WI38 (cell line): Measurements from ENCODE around the gene SPO11.

Experiments
- H3K4me3 ChIP-seq: 2 replicates; pipeline ENCODE4 v1.5.1; 2011; ENCODE audit warnings: low read depth, mild to moderate bottlenecking, control low read depth, low read length
- TF ChIP-seq, protein P1 (sequence below): IDR thresholded peaks from 2 replicates; pipeline ENCODE4 v1.5.1; 2012; ENCODE audit warnings: low read depth, mild to moderate bottlenecking, control low read depth, low read length

Gene SPO11

DNA sequence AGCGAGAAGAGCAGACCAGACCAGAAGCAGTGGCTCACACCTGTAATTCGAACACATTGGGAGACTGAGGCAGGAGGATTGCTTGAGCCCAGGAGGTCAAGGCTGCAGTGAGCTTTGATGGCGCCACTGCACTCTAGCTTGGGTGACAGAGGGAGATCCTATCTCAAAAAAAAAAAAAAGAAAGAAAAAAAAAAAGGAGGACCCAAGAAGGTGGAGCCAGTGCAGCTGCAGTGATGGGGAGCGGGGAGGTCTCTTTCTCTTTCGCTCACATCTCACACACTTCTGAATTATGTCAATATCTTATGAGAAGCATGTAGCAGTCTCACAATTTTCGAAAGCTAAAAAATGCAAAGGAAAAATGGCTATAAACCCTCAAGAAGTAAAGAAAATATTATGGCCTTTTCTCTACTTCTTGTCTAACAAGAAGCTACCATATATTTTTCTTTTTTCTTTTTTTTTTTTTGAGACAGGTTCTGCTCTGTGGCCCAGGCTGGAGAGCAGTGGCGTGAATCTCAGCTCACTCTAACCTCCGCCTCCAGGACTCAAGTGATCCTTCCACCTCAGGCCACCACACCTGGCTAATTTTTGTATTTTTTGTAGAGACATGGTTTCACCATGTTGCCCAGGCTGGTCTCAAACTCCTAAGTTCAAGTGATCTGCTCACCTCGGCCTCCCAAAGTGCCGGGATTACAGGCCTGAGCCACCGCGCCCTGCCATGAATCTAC is 3.8 kb upstream of the SPO11 start:
- TF ChIP-seq, protein P1, sequence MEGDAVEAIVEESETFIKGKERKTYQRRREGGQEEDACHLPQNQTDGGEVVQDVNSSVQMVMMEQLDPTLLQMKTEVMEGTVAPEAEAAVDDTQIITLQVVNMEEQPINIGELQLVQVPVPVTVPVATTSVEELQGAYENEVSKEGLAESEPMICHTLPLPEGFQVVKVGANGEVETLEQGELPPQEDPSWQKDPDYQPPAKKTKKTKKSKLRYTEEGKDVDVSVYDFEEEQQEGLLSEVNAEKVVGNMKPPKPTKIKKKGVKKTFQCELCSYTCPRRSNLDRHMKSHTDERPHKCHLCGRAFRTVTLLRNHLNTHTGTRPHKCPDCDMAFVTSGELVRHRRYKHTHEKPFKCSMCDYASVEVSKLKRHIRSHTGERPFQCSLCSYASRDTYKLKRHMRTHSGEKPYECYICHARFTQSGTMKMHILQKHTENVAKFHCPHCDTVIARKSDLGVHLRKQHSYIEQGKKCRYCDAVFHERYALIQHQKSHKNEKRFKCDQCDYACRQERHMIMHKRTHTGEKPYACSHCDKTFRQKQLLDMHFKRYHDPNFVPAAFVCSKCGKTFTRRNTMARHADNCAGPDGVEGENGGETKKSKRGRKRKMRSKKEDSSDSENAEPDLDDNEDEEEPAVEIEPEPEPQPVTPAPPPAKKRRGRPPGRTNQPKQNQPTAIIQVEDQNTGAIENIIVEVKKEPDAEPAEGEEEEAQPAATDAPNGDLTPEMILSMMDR: no peak
- no peak overlapping the region for H3K4me3 ChIP-seq

DNA sequence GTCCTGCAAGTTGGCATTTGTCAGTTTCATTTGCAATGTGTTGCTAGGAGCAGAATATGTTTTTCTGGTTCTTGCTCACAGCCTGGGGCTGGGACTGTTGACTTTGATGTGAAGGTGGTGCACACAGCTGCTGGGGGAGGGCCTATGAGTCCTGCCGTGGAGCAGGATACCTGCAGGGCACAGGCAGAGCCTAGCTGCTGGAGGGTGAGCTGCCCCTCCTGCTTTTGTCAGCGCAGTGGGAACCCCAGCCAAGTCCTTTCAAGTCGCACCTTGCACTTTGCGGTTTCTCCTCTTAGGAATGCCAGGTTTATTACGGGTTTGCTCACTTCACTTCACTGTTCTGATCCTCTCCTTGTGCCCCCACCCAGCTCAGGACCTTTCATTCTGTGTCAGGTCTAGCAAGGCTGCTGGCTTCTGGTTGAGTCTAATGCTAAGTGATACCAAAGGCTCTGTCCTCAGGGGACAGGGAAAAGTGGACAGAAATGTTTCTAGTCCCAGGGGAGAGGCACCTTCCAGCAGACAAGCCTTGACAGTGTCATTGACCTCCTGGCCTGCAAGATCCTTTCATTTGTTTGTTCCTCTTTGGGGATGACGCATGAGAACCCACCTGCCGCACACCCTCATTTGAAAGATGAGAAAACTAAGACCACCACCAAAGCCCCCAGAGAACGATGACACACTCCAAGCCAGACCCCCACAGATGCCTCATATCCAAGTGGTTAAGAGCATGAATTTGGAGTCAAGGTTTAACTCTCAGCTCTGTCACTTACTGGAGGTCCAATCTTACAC is 2.7 kb upstream of the SPO11 start:
- TF ChIP-seq, protein P1: no peak
- no peak overlapping the region for H3K4me3 ChIP-seq

DNA sequence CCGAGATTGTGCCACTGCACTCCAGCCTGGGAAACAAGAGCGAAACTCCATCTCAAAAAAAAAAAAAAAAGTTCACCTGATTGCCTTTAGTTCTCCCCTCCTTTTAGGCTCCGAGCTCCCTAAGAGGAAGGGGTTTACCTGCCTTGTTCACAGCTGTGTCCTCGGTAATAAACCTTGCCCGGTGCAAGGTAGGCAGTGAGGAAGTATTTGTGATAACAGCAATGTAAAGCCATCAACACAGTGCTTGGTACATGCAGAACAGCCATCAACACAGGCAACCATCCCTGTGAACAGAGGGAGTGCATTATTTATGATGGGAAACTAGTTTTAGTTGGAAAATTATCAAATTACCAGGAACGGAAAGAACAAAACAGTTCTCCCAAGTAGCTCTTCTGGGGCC is 1.8 kb upstream of the SPO11 start:
- TF ChIP-seq, protein P1: no peak

DNA sequence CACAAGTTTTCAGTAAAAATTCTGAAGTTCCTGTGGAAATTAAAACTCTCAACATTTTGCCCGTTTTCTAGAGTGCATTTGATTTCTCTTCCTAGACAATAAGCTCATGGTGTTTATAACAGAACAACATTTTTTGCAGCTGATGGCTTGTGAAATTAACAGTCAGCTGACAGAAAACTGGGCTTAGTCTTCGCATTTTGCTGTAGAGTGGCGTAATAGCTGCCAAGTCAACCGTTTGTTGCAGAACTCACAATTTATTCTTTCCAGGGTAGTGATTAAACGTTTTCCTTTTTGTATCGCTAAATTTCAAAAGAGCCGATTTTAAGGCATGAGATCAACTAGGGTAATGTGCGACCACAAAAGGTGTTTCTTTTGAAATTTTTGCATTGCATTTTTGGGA is 1.4 kb downstream of the SPO11 start:
- no peak overlapping the region for H3K4me3 ChIP-seq
- TF ChIP-seq, protein P1: no peak

More for the DNA sequence above, 1.8 kb upstream of the SPO11 start:
- H3K4me3 ChIP-seq: no peak overlapping the region

DNA sequence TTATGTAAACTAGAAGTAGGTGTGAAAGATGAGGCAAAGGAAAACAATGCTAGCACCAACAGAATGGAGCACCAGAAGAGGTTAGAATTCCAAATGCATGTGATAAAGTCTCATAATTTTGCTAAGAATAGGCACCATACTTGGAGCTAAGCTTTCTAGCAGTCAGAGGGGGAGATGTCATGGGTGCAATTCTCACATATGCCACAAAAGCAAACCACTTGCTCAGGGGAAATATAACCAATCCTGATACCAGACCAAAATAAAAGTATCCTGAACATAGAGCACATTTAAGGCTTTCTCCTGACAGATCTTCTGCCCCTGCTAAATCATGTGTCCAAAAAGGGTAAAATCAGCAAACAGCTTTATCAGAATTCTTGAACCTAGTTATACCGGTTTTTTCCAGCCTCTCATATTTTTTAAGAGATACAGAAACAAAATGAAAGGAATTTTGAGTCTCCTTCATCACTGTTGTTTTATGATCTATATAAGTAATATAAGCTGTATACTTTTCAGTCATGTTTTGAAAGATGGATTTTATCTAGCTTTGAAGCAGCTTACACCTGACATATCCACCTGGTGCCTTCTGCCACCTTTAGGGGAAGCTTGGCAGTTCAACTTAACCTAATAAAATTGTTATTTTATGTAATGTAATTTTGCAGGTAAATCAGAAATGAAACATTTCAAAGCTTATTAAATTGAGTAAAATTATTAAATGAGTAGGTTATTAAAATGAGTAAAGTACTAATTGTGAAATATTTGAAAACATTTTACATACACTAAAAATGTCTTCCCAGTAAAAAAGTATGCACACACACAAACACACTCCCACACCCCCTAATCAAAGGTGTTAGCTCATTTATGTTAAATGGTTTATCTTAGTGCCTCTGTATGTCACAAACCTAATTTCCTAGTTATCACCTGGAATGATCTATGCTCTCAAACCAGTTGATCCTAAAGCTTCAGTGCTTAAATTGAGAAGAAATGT is 2.8 kb downstream of the SPO11 start:
- H3K4me3 ChIP-seq: no peak overlapping the region
- TF ChIP-seq, protein P1: no peak

DNA sequence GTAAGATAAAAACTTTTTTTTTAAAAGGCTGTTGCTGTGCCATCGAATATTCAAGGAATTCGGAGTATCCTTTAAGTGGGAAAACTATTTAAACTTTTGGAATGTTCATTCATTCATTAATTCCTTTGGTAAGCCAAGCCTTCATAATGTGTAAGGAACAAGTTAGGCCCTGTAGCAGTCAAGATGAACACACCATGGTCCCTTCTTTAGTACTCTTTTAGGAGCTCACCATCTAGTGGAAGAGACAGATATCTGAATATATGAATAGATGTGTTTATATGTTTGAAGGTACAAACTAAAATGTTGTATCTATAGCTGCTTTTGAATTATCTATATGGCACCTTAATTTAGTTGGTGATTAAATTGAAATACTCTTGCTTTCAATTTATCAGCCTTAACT is 5.8 kb downstream of the SPO11 start:
- TF ChIP-seq, protein P1: no peak
- H3K4me3 ChIP-seq: no peak overlapping the region
